ENCODE data around the gene AEBP2.

Gene AEBP2

GRCh38 chr12:19553175-19553574 lies 113.9 kb downstream of the AEBP2 start:
- no peak overlapping the region for H2AFZ ChIP-seq (ENCODE audit: low read depth, low read length)
- H3K4me3 ChIP-seq (ENCODE audit: low read length), result no peak overlapping the region
- TF ChIP-seq EZH2phosphoT487 (IDR thresholded peaks at IDR 0.05; ENCODE audit: low read depth), result no peak
- TF ChIP-seq, protein P1, sequence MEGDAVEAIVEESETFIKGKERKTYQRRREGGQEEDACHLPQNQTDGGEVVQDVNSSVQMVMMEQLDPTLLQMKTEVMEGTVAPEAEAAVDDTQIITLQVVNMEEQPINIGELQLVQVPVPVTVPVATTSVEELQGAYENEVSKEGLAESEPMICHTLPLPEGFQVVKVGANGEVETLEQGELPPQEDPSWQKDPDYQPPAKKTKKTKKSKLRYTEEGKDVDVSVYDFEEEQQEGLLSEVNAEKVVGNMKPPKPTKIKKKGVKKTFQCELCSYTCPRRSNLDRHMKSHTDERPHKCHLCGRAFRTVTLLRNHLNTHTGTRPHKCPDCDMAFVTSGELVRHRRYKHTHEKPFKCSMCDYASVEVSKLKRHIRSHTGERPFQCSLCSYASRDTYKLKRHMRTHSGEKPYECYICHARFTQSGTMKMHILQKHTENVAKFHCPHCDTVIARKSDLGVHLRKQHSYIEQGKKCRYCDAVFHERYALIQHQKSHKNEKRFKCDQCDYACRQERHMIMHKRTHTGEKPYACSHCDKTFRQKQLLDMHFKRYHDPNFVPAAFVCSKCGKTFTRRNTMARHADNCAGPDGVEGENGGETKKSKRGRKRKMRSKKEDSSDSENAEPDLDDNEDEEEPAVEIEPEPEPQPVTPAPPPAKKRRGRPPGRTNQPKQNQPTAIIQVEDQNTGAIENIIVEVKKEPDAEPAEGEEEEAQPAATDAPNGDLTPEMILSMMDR (IDR thresholded peaks at IDR 0.05; ENCODE audit: low read depth, low read length), result no peak
- H3K4me2 ChIP-seq (ENCODE audit: low read length), result no peak overlapping the region
- no peaks in the 10 kb centered on the region for H3K9me3 ChIP-seq (ENCODE audit: insufficient read depth, low read length)
- H3K27ac ChIP-seq (ENCODE audit: low read length), result no peak overlapping the region
- peaks cover 4% of the 10 kb centered on the region for H3K4me1 ChIP-seq (ENCODE audit: low read length)
- peaks cover 2% of the 10 kb centered on the region for H3K36me3 ChIP-seq (replicated peaks; ENCODE audit: low read depth, low read length)
- H3K79me2 ChIP-seq (ENCODE audit: low read length), result no peaks in the 10 kb centered on the region
- H3K27me3 ChIP-seq (ENCODE audit: low read depth, low read length), result no peaks in the 10 kb centered on the region
- H4K20me1 ChIP-seq (ENCODE audit: insufficient read depth, low read length), result no peaks in the 10 kb centered on the region
- no peak overlapping the region for H3K9ac ChIP-seq (ENCODE audit: low read length)

- Histone ChIP-seq H4K20me1 (ENCODE audit: insufficient read depth, low read length) (no peaks in the 10 kb centered on the region), H3K27ac (ENCODE audit: low read length) (no peak overlapping the region), H2AFZ (ENCODE audit: low read depth, low read length) (no peak overlapping the region), H3K4me3 (ENCODE audit: low read length) (no peak overlapping the region), H3K27me3 (ENCODE audit: low read depth, low read length) (no peaks in the 10 kb centered on the region), H3K36me3 (replicated peaks; ENCODE audit: low read depth, low read length) (no peaks in the 10 kb centered on the region), H3K9me3 (ENCODE audit: insufficient read depth, low read length) (no peaks in the 10 kb centered on the region), H3K79me2 (ENCODE audit: low read length) (no peaks in the 10 kb centered on the region), H3K9ac (ENCODE audit: low read length) (no peak overlapping the region), H3K4me2 (ENCODE audit: low read length) (no peak overlapping the region), H3K4me1 (ENCODE audit: low read length) (no peaks in the 10 kb centered on the region)
- TF ChIP-seq EZH2phosphoT487 (IDR thresholded peaks at IDR 0.05; ENCODE audit: low read depth), result no peak
- TF ChIP-seq, protein P1 (IDR thresholded peaks at IDR 0.05; ENCODE audit: low read depth, low read length), result no peak
Observed at GRCh38 chr12:19561411-19561961, 122.2 kb downstream of the AEBP2 start.

All from OCI-LY3 (cell line).